Large intestine (tissue), 3 donors: ENCODE data around the gene ME3. TPM values are rescaled to one million over a fixed set of nuclear protein-coding genes. Genes with fewer than 3 reads are reported as not detected.
"Not testable (repeated sequence)": the region's sequence is repeated elsewhere in the genome, so short reads cannot be mapped to it uniquely, and the experiment has no call there.

Experiments used
- DNase-seq, 2 donors: peaks; one replicate each; pipeline versions ENCODE4 v3.0.0 to v3.0.0-alpha.2; 2013
- H3K27ac ChIP-seq: one replicate; pipeline ENCODE4 v1.5.1; 2013; ENCODE audit warnings: low read length
- H3K27me3 ChIP-seq: 2 replicates; pipeline ENCODE4 v1.6.1; 2013; ENCODE audit warnings: low read length; ENCODE audit not compliant: control insufficient read depth, insufficient read depth
- H3K36me3 ChIP-seq: 2 replicates; pipeline ENCODE4 v1.6.1; 2013; ENCODE audit warnings: low read length; ENCODE audit not compliant: control insufficient read depth, insufficient read depth
- H3K4me1 ChIP-seq: one replicate; pipeline ENCODE4 v1.6.1; 2013; ENCODE audit warnings: low read length; ENCODE audit not compliant: control insufficient read depth, insufficient read depth
- H3K4me3 ChIP-seq: one replicate; pipeline ENCODE4 v1.5.1; 2013; ENCODE audit warnings: low read length
- H3K9me3 ChIP-seq: one replicate; pipeline ENCODE4 v1.6.1; 2013; ENCODE audit warnings: mild to moderate bottlenecking, low read depth, low read length, moderate library complexity; ENCODE audit not compliant: control insufficient read depth
- WGBS: methylation state at CpG from one replicate; pipeline ENCODE4 v1.1.5; 2013; ENCODE audit warnings: low lambda C conversion rate; ENCODE audit not compliant: insufficient coverage; 5-methylcytosine and 5-hydroxymethylcytosine counted together
- polyA plus RNA-seq: library from polyadenylated mRNA; unstranded; fragments of 120-200 nt; gene quantifications from one replicate; pipeline ENCODE4 v1.2.1, GENCODE V29; 2013

Gene ME3
- polyA plus RNA-seq, 1 donor, result 25.0 TPM

DNA sequence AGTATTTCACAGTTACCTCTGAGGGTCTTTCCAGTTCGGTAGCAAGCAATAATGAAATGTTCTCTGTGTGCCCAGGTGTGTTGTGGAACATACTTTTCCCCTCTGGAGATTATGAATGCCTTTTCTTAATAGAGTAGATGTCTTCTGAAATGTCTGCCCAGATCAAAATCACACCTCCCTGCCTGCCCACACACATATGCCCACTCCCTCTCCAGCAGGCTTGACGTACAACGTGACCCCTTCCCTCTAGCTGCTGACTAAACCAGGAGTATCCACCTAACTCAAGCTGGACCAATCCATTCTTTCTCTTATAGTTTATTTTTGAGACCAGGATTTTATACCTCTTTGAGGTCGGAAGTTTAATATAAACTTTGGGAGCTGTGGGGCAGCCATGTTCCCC is 48.7 kb downstream of the ME3 start:
- no peaks in the 10 kb centered on the region for H3K4me1 ChIP-seq
- H3K9me3 ChIP-seq, result no peaks in the 10 kb centered on the region
- no peaks in the 10 kb centered on the region for H3K36me3 ChIP-seq
- H3K27ac ChIP-seq, result no peak overlapping the region
- DNase-seq, result no peak
- H3K27me3 ChIP-seq, result no peaks in the 10 kb centered on the region
- H3K4me3 ChIP-seq, result no peak overlapping the region
- 86% methylated on average over 1 of the region's 4 CpGs for WGBS

DNA sequence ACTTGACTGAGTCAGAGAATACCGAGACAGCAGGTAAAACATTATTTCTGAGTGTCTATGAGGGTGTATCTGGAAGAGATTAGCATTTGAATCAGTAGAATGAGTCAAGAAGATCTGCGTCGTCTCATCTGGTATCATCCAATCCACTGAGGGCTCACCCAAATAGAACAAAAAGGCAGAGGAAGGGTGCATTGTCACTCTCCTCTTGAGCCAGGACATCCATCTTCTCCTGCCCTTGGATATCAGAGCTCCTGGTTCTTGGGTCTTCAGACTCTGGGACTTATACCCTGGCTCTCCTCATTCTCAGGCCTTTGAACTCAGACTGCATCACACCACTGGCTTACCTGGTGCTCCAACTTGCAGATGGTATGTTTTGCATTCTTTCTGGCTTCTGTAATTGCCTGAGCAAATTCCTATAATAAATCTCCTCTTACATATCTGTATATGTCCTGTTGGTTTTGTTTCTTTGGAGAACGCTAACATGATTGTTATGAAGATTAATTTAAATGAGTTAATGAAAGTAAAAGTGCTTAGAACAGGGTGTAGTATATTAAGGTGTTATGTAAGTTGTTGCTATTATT is 49.3 kb downstream of the ME3 start:
- Histone ChIP-seq H3K27me3 (no peaks in the 10 kb centered on the region), H3K4me1 (no peaks in the 10 kb centered on the region), H3K9me3 (no peaks in the 10 kb centered on the region), H3K27ac (no peak overlapping the region), H3K4me3 (no peak overlapping the region), H3K36me3 (no peaks in the 10 kb centered on the region)
- DNase-seq, result peak; percentile 40 to 51
- no CpG with 5 or more reads among the region's 4 CpGs for WGBS

DNA sequence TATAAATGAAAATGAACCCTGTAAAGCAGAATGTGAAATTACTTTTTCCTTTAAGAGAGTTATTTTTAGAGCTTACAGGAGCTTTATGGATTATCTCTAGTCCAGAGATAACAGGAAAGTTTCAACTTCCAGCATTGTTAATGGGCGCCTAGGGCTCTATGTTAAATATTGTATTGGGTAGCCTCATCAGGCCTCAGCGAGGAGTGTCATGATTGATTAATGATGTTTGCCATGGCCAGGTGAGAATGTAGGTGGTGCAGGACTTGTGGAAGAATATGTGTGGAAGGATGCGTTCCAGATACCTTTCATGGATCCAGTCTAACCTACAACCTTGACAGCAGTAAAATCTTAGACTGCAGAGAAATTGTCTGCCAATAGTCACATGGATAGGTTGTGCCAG is 50.6 kb downstream of the ME3 start:
- H3K4me1 ChIP-seq, result no peaks in the 10 kb centered on the region
- H3K4me3 ChIP-seq, result no peak overlapping the region
- no peaks in the 10 kb centered on the region for H3K36me3 ChIP-seq
- WGBS, result no CpG with 5 or more reads among the region's 3 CpGs
- H3K9me3 ChIP-seq, result no peaks in the 10 kb centered on the region
- no peak for DNase-seq
- no peaks in the 10 kb centered on the region for H3K27me3 ChIP-seq
- H3K27ac ChIP-seq, result no peak overlapping the region

DNA sequence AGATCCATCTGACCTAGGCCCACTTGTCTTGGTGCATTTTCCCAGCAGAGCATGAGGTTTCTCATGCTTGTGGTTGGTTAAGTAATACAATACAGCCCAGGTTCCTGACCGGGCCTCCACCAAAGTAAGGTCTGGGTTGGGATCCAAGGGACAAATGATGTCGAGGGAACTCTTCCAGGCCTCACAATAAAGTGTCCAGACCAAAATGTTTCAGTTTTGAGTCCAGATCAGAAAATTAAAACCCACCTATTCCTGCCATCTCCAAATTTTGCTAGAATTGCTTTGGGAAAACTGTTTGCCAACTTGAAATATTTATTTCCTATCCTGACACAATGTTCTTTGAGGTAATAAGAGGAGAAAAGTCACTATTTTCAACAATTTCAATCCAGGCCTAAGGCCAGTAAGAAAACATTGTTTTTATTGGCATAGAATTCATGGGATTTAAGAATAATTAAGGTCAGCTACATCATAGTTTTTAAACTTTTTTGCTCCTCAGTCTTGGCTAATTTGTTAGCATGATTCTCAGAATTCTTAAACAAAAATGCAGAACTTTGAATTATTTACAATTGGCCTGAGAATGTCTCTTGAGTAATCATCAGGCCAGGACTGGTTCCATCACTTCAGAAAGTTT is 51.4 kb downstream of the ME3 start:
- Histone ChIP-seq H3K27ac (no peak overlapping the region), H3K9me3 (no peaks in the 10 kb centered on the region), H3K27me3 (no peaks in the 10 kb centered on the region), H3K4me1 (no peaks in the 10 kb centered on the region), H3K36me3 (no peaks in the 10 kb centered on the region), H3K4me3 (no peak overlapping the region)
- DNase-seq, result no peak
- WGBS, result no CpG with 5 or more reads among the region's 2 CpGs

DNA sequence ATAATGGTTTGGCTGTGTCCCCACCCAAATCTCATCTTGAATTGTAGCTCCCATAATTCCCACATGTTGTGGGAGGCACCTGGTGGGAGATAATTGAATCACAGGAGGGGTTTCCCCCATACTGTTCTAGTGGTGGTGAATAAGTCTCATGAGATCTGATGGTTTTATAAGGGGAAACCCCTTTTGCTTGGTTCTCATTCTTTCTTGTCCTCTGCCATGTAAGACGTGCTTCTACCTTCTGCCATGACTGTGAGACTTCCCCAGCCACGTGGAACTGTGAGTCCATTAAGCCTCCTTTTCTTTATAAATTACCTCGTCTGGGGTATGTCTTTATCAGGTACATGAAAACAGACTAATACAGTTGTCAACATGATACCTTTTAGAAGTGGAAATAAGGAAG is 53.0 kb downstream of the ME3 start:
- H3K36me3 ChIP-seq, H3K4me1 ChIP-seq, H3K27me3 ChIP-seq, H3K9me3 ChIP-seq, H3K27ac ChIP-seq, H3K4me3 ChIP-seq, DNase-seq: not testable (repeated sequence)
- WGBS, result 100% methylated on average over 1 of the region's 3 CpGs

DNA sequence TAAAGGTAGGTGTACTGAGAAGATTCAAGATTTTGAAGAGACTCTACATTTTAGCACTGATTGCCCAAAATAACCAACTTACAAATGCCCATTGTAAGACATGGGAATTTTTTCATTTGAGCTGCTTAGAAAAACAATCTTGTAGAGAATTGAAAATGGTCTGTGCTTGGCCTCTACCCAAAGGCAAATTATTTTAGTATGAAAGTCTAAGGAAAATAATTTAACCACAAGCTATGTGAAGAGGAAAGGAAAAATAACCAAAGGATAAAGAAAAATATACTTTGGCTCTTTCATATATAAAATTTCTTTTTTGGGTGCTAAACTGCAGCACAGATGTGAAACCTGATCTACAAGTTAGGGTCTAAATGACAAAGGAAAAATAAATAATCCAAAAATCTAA is 54.9 kb downstream of the ME3 start:
- Histone ChIP-seq H3K27me3 (no peaks in the 10 kb centered on the region), H3K4me1 (no peaks in the 10 kb centered on the region), H3K9me3 (no peaks in the 10 kb centered on the region), H3K36me3 (no peaks in the 10 kb centered on the region), H3K4me3 (no peak overlapping the region), H3K27ac (no peak overlapping the region)
- DNase-seq, result no peak

DNA sequence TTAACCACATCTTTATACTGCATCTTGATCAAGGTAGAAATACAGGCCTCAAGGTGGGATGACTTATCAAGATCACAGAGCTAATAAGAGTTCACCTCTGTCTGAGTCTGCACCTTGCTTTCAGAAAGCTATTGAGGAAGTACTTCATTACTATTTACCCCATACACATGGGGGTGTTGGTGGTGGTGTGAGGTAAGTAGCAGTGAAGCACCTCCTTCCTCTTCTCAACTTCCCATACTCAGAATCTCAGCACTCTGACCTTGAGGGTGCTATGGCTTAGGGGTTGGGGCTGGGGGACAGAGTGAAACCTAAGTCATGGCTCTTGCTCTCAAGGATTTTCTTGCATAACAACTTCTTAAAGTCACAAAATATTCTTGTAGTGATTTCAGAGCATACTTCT is 56.9 kb downstream of the ME3 start:
- Histone ChIP-seq H3K27me3 (no peaks in the 10 kb centered on the region), H3K27ac (no peak overlapping the region), H3K9me3 (no peaks in the 10 kb centered on the region), H3K4me3 (no peak overlapping the region), H3K4me1 (no peaks in the 10 kb centered on the region), H3K36me3 (no peaks in the 10 kb centered on the region)
- DNase-seq, result no peak

DNA sequence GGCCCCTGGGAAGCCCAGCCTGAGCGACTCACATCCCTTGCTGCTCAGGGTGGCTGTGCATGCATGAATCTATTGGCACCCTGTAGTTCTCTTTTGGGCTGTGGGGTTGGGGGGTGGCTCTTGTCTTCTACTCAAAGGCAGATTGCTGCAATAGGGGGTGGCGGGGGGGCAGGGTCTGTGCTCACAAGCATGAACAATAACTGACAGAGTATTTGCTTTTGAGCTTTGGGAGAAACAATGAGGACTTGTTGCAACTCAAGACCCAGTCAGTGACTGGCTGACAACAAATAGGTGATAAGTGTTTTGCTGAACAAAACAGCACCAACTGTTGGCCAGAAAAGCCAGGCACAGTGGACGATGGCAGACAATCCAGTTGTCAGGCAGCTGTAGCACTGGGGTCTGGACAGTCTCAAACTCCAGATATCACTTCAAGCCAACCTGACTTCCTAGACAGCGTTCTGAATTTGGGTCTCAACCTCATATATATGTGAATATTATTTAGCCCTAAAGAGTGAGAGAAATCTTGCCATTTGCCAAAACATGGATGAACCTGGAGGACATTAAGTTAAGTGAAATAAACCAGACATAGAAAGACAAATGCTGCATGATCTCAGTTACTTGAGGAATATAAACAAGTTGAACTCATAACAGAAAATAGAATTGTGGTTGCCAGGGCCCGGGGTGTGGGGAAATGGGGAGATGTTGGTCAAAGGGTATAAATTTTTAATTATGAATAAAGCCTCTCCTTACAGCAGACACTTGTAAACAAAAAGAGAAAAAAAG is 61.7 kb downstream of the ME3 start:
- no peak for DNase-seq
- Histone ChIP-seq H3K9me3 (no peaks in the 10 kb centered on the region), H3K36me3 (no peaks in the 10 kb centered on the region), H3K4me1 (peaks cover 4% of the 10 kb centered on the region), H3K4me3 (no peak overlapping the region), H3K27ac (no peak overlapping the region), H3K27me3 (no peaks in the 10 kb centered on the region)
- no CpG with 5 or more reads among the region's 5 CpGs for WGBS

DNA sequence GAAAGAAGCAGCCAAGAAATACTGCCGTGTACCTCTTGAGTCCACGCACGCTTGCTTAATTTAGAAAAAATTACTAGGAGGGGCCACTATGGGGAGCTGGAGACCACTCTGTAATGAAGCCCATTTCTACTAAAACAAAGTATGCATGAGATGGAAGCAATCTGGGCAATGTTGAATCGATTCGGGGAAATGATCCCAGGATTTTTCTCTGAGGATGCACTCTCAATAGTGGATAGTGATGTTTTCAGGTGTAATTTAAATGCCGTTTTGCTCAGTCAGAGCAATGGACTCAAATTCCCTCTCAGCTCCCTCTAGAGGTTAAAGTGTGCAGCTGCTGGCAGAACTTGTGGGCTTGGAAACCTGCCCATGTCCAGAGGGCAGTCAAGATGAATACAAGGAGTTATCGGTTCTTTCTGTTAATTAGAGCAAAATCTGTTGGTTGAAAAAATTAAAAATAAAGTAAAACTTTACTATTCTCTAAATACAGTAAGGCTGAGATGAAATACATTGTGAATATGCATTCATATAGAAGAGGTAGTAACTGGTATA is 64.1 kb downstream of the ME3 start:
- peak; percentile 67 for DNase-seq
- no peaks in the 10 kb centered on the region for H3K27me3 ChIP-seq
- no peaks in the 10 kb centered on the region for H3K9me3 ChIP-seq
- peaks cover 7% of the 10 kb centered on the region for H3K4me1 ChIP-seq
- no peak overlapping the region for H3K27ac ChIP-seq
- H3K4me3 ChIP-seq, result no peak overlapping the region
- no peaks in the 10 kb centered on the region for H3K36me3 ChIP-seq
- no CpG with 5 or more reads among the region's 7 CpGs for WGBS

DNA sequence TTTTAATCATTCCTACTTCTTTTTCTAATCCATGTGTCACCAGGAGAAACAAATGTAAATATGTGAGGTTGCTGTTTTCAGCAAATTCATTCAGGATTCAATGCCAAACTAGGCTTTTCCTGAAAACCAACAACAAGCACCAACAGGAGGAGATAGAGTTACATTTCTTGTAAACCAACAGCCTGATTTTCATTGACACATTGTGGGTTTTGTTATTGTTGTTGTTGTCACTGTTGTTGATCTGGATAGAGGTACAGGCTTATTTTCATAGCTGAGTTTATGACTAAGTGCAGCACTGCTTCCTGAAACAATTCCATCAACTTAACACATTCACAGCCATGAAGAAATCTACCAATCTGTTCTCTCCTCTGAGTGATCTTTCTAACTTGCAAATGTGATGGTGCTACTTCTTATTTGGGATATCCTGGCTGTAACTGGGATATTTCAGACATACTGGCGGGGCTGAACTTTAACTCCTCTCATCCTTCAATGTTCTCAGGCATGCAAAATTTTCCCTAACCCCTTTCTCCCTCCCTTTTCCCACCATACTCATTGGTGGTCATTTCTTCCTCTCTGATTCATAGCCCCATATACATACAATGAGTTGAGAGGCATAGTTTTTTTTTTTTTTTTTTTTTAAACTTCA is 65.5 kb downstream of the ME3 start:
- WGBS, result no CpG with 5 or more reads among the region's 1 CpG
- Histone ChIP-seq H3K4me1 (peaks cover 7% of the 10 kb centered on the region), H3K9me3 (no peaks in the 10 kb centered on the region), H3K27me3 (no peaks in the 10 kb centered on the region), H3K36me3 (no peaks in the 10 kb centered on the region), H3K4me3 (no peak overlapping the region), H3K27ac (no peak overlapping the region)
- no peak for DNase-seq
